NCI-H2029 (cell line): Measurements from ENCODE around the gene ANKRD18A.
"Not testable (repeated sequence)": the region's sequence is repeated elsewhere in the genome, so short reads cannot be mapped to it uniquely, and the experiment has no call there.

ENCODE experiments used
- DNase-seq: peaks from one replicate; lab custom pipeline; 2025; lab: John Stamatoyannopoulos, UW

ANKRD18A gene

GRCh38 chr9:38626006-38626405 lies 5.6 kb upstream of the ANKRD18A start:
- no peak for DNase-seq

GRCh38 chr9:38622951-38623350 lies 2.6 kb upstream of the ANKRD18A start:
- no peak for DNase-seq

- DNase-seq = peak; percentile 45
These were observed 1.9 kb upstream of the ANKRD18A start for GRCh38 chr9:38622288-38622674.

GRCh38 chr9:38621434-38622287 lies 1.3 kb upstream of the ANKRD18A start:
- peak; percentile 34 for DNase-seq

- DNase-seq = peak; percentile 21
These were observed 594 bp downstream of the ANKRD18A start for GRCh38 chr9:38619556-38620447.

GRCh38 chr9:38598029-38598745 lies 22.2 kb downstream of the ANKRD18A start:
- not testable (repeated sequence) for DNase-seq

GRCh38 chr9:38595117-38595516 lies 25.3 kb downstream of the ANKRD18A start:
- DNase-seq = not testable (repeated sequence)

GRCh38 chr9:38591346-38592063 lies 28.9 kb downstream of the ANKRD18A start:
- DNase-seq = not testable (repeated sequence)

GRCh38 chr9:38583765-38584164 lies 36.6 kb downstream of the ANKRD18A start:
- DNase-seq = not testable (repeated sequence)

- not testable (repeated sequence) for DNase-seq
These were observed 40.3 kb downstream of the ANKRD18A start for GRCh38 chr9:38580112-38580511.

GRCh38 chr9:38576181-38576580 lies 44.2 kb downstream of the ANKRD18A start:
- DNase-seq = not testable (repeated sequence)

- DNase-seq = not testable (repeated sequence)
These were observed 54.3 kb downstream of the ANKRD18A start for GRCh38 chr9:38566048-38566447.

- DNase-seq = not testable (repeated sequence)
These were observed 55.2 kb downstream of the ANKRD18A start for GRCh38 chr9:38565178-38565577.

- not testable (repeated sequence) for DNase-seq
These were observed 56.5 kb downstream of the ANKRD18A start for GRCh38 chr9:38563911-38564310.

- DNase-seq = not testable (repeated sequence)
These were observed 59.3 kb downstream of the ANKRD18A start for GRCh38 chr9:38561134-38561533.

GRCh38 chr9:38559172-38559571 lies 61.2 kb downstream of the ANKRD18A start:
- DNase-seq = not testable (repeated sequence)

- DNase-seq = not testable (repeated sequence)
These were observed 62.6 kb downstream of the ANKRD18A start for GRCh38 chr9:38557746-38558145.

- not testable (repeated sequence) for DNase-seq
These were observed 65.4 kb downstream of the ANKRD18A start for GRCh38 chr9:38554966-38555365.

GRCh38 chr9:38553019-38553418 lies 67.4 kb downstream of the ANKRD18A start:
- not testable (repeated sequence) for DNase-seq

- not testable (repeated sequence) for DNase-seq
These were observed 73.8 kb downstream of the ANKRD18A start for GRCh38 chr9:38546497-38547163.

GRCh38 chr9:38540535-38540934 lies 79.9 kb downstream of the ANKRD18A start:
- DNase-seq = not testable (repeated sequence)
